NB4 (cell line): ENCODE measurements around the gene ACOXL.

ENCODE experiments used
- CTCF ChIP-seq: IDR thresholded peaks from one replicate; pipeline ENCODE4 v1.5.1; 2012; ENCODE audit warnings: low read depth, low read length
- MYC ChIP-seq: IDR thresholded peaks from 2 replicates; pipeline ENCODE4 v1.6.1; 2011; ENCODE audit warnings: low read depth, low read length
- POLR2A ChIP-seq: IDR thresholded peaks from 2 replicates; pipeline ENCODE4 v1.6.1; 2011; ENCODE audit warnings: mild to moderate bottlenecking; ENCODE audit not compliant: insufficient read length; ENCODE audit errors: extremely low read depth

- no peak for TF ChIP-seq CTCF
- no peak for TF ChIP-seq POLR2A
- no peak for TF ChIP-seq MYC
These were observed 33.9 kb downstream of the ACOXL start for GRCh38 chr2:110766291-110766690.
